ENCODE data around the gene RPRD1B.

RPRD1B gene

DNA sequence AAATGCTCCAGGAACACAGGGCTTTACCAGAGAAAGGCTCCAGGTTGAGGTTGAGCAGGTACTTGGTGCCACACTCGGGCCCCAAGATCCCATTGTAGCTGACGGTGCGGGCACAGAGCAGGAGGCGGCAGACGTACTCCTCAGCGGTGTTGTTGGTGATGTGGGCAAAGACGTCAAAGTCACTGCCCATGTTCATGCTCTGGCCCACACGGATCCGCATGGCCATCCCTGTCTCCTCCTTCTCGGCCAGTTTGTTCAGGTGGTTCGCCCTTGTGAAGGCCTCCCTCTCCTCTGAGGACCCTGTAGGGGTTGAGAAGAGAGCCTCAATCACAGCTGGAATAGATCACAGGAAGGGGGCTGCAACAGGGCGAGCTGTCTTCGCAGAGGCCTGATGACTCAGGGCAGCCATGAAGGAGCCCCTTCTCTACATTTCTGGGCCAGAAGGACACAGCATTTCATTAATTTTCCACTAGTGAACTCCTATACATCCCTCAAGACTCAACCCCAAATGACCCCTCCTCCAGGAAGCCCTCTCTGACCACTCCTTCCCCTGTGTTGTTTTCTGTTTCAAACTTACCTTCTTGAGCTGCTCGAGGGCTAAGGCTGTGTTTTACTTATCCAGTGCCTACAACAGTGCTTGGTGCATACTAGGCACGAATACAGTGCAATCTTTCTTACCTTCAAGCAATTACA, 104.7 kb downstream of the RPRD1B start:
- DNase-seq: no peak

DNA sequence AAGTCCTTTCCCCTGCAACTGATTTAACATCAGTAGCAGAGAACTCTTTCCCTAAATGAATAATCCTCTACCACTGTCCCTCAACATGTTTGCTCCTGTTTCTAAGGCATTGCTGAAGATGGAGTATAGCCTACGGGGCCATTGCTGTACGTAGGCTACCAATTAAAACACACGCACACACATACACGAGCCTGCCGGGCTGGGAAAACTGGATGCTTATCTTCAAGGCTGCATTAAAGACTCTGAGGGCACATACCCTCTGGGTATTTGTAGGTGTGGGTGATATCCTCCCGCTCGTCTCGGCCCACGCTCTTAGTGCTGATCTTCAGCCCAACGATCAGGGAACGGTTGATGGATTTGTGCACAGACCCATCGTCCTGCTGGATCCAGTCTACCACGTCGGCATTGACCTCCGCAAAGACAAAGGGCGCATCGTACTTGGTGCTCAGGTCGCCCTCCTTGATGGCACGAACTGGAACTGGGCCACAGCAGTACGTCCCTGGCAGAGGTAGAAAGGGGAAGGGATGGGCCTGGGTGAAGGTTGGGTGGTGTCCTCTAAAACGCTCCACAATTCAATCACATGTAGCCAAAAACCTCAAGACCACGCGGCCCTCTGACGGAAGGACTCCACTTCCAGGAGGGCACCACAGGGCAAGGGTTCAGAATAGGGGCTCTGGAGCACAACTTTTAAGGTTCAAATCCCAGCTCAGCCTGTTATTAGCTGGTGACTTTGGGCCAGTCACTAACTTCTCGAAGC, 105.8 kb downstream of the RPRD1B start:
- no peak for DNase-seq

DNA sequence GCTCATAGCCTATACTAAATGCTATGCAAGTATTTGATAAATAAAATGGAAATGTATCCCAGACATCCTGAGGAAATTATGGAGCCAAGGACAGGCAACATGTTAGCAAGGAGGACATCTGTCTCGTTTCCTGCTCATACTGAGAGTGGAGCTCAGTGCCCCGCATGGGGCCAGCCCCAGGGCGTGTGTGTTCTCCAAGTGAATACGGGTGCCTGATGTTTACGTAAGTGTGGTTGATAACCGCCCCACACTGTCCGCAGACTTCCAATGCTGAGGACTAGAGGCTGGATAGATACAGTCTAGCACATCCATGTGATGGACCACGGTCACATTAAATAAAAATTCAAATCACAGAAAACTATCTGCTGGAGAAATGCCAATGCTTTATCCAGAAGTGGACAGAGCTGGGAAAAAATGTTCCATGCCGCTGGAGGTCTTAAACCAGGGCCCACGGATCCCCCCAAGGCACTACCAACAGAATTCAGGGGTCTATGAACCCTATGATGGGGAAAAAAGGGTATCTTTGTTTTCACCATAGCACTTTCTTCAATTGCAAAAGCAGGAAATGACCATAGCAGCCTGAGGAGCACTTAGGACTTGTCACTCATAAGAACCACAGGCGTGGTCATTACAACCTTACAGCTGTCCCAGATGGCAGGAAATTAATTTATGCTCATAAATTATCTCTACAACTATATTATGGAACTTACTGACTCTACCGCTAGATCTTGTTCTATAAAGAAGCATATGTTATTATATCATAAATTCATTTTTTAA, 106.6 kb downstream of the RPRD1B start:
- no peak for DNase-seq

DNA sequence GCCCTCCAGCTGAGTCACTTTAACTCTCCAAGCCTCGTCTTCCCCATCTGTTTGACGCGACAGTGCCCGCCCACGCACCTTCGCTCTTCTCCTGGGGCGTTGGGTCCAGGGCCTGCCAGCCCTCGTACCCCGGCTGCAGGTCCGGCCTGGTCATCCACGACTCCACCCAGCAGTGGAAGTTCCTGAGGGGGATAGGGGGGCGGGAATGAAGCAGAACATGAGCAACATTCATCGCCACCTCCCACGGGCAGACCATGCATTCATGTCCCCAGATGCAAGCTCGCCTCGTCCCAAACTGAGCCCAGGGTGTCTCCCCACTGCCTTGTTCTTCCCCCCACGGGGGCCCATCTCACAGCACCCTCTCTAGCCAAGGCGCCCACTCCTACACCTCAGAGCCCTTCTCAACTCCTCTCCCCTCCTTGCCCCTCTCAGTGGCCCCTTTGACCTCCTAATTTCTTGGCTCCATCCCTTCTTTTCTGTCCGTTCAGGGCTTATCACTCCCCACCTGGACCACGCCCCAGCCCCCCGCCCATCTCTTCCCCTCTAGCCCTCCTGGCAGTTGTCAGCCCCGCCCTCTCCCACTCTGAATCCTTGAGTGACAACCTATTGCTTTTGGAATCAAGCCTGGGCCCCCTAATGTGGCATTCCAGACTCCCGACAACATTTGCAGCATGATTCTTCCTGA, 107.8 kb downstream of the RPRD1B start:
- no peak for DNase-seq

All from RPMI8226 (cell line).